ENCODE data around the gene DICER1. TPM values are rescaled to one million over a fixed set of nuclear protein-coding genes. Genes with fewer than 3 reads are reported as not detected.

Gene DICER1
- total and polyA plus RNA-seq, 2 donors (not counting 1 experiment from before 2014, with no cell fraction given), result 15.4 to 90.4 TPM

DNA sequence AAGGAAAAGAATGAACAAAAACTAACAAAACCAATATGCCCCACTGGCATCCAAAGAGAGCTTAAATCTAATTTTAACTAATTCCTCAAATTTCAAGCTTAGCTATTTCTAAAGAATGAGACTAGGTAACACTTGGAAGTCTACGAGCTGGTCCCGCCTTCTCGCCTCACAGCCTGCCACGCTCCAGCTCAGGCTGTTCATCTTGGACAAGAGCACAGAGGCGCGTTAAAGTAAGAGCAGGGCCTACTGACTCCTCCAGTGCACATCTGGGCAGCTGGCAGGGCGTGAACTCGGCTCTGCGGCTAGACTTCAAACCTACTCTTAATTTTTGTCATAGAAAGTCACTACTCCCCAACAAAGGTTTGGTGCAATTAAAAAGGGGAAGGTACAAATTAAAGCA is 64.6 kb downstream of the DICER1 start:
- no peaks in the 10 kb centered on the region for H3K4me1 Mint-ChIP-seq
- POLR2A ChIA-PET, result no interaction called here
- Histone ChIP-seq H3K9ac (ENCODE audit: low read length) (no peak overlapping the region), H2AFZ (ENCODE audit: insufficient read depth, low read depth, low read length, poor library complexity, severe bottlenecking) (no peak overlapping the region), H3K4me2 (replicated peaks; ENCODE audit: low read depth, low read length, poor library complexity, severe bottlenecking) (no peak overlapping the region), H3K9me3 (ENCODE audit: control extremely low read depth in 1 of 3, control insufficient read depth in 2 of 3, insufficient read depth in 1 of 3, low read length in 2 of 3) (no peaks in the 10 kb centered on the region), H4K20me1 (ENCODE audit: control insufficient read depth, insufficient read depth, low read length, poor library complexity, severe bottlenecking) (no peaks in the 10 kb centered on the region), H3K27me3 (replicated peaks in 1 of 4; ENCODE audit: control extremely low read depth in 1 of 4, control insufficient read depth in 3 of 4, insufficient read depth in 4 of 4, low read length in 3 of 4) (no peaks in the 10 kb centered on the region), H3K79me2 (ENCODE audit: control insufficient read depth, insufficient read depth, low read length) (no peaks in the 10 kb centered on the region), H3K4me3 (ENCODE audit: control extremely low read depth in 1 of 5, extremely low read depth in 1 of 5, insufficient read depth in 1 of 5, low read depth in 2 of 5, low read length in 4 of 5) (no peak overlapping the region), H3K4me1 (ENCODE audit: control insufficient read depth in 2 of 2, insufficient read depth in 2 of 2, low read length in 2 of 2) (no peaks in the 10 kb centered on the region), H3K27ac (ENCODE audit: low read length in 2 of 2) (no peak overlapping the region), H3K36me3 (replicated peaks in 1 of 2; ENCODE audit: control extremely low read depth in 1 of 2, control insufficient read depth in 1 of 2, extremely low read depth in 1 of 2, insufficient read depth in 2 of 2, low read length in 1 of 2) (peaks cover 27 to 75% of the 10 kb centered on the region in 2 experiments)
- 100% methylated on average over 3 of the region's 9 CpGs for WGBS (ENCODE audit: insufficient coverage)
- no peaks in the 10 kb centered on the region for H3K9me3 Mint-ChIP-seq (ENCODE audit: insufficient read depth)
- H3K27me3 Mint-ChIP-seq, result no peaks in the 10 kb centered on the region
- CTCF ChIA-PET, result interaction anchor here (0.6 kb wide), 1 partner anchor 103 kb away, joined by 3 read pairs; no protein-coding TSS in a partner anchor
- no peak for ATAC-seq (ENCODE audit: low read depth)
- no peak for TF ChIP-seq EZH2 (IDR thresholded peaks at IDR 0.05; ENCODE audit: borderline replicate concordance, insufficient read depth, low read depth, low read length, poor library complexity, severe bottlenecking)
- TF ChIP-seq, protein P1, sequence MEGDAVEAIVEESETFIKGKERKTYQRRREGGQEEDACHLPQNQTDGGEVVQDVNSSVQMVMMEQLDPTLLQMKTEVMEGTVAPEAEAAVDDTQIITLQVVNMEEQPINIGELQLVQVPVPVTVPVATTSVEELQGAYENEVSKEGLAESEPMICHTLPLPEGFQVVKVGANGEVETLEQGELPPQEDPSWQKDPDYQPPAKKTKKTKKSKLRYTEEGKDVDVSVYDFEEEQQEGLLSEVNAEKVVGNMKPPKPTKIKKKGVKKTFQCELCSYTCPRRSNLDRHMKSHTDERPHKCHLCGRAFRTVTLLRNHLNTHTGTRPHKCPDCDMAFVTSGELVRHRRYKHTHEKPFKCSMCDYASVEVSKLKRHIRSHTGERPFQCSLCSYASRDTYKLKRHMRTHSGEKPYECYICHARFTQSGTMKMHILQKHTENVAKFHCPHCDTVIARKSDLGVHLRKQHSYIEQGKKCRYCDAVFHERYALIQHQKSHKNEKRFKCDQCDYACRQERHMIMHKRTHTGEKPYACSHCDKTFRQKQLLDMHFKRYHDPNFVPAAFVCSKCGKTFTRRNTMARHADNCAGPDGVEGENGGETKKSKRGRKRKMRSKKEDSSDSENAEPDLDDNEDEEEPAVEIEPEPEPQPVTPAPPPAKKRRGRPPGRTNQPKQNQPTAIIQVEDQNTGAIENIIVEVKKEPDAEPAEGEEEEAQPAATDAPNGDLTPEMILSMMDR (IDR thresholded peaks at IDR 0.05), result no peak
- no peak overlapping the region for H3K27ac Mint-ChIP-seq
- H3K4me3 Mint-ChIP-seq, result no peak overlapping the region
- intact Hi-C loops (cut with micrococcal nuclease), result no loop called here
- no peak for DNase-seq

DNA sequence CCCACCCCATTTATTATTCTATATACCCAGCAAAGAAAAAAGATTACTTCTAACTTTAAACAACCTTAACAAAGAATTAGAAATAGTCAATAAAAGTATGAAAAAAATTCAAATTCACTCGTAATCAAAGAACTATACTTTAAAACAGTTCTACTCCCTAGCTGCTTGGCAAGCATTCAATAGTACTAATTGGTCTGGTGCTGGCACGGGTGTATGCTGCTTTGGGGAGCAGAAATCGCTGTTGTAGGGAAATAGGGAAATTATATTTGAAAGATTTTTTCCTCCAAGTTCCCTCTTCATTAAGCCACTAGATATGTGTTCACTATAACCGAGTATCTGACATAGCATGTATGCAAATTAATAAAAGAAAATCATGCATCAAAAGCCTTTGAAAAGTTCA is 65.7 kb downstream of the DICER1 start:
- Mint-ChIP-seq H3K4me3 (no peak overlapping the region), H3K27ac (no peak overlapping the region), H3K27me3 (no peaks in the 10 kb centered on the region), H3K4me1 (no peaks in the 10 kb centered on the region), H3K9me3 (ENCODE audit: insufficient read depth) (no peaks in the 10 kb centered on the region)
- no peaks in the 10 kb centered on the region for H3K9me3 ChIP-seq (ENCODE audit: control extremely low read depth in 1 of 3, control insufficient read depth in 2 of 3, insufficient read depth in 1 of 3, low read length in 2 of 3)
- no peak for TF ChIP-seq EZH2 (IDR thresholded peaks at IDR 0.05; ENCODE audit: borderline replicate concordance, insufficient read depth, low read depth, low read length, poor library complexity, severe bottlenecking)
- TF ChIP-seq, protein P1 (IDR thresholded peaks at IDR 0.05), result no peak
- POLR2A ChIA-PET, result no interaction called here
- no peak overlapping the region for H3K4me3 ChIP-seq (ENCODE audit: control extremely low read depth in 1 of 5, extremely low read depth in 1 of 5, insufficient read depth in 1 of 5, low read depth in 2 of 5, low read length in 4 of 5)
- peaks cover 25 to 81% of the 10 kb centered on the region in 2 experiments for H3K36me3 ChIP-seq (replicated peaks in 1 of 2; ENCODE audit: control extremely low read depth in 1 of 2, control insufficient read depth in 1 of 2, extremely low read depth in 1 of 2, insufficient read depth in 2 of 2, low read length in 1 of 2)
- no peak overlapping the region for H3K27ac ChIP-seq (ENCODE audit: low read length in 2 of 2)
- intact Hi-C loops (cut with micrococcal nuclease), result no loop called here
- DNase-seq (no peak), ATAC-seq (ENCODE audit: low read depth) (no peak)
- H2AFZ ChIP-seq (ENCODE audit: insufficient read depth, low read depth, low read length, poor library complexity, severe bottlenecking), result no peak overlapping the region
- CTCF ChIA-PET, result no interaction called here
- no peaks in the 10 kb centered on the region for H3K27me3 ChIP-seq (replicated peaks in 1 of 4; ENCODE audit: control extremely low read depth in 1 of 4, control insufficient read depth in 3 of 4, insufficient read depth in 4 of 4, low read length in 3 of 4)
- no peak overlapping the region for H3K4me2 ChIP-seq (replicated peaks; ENCODE audit: low read depth, low read length, poor library complexity, severe bottlenecking)
- no peaks in the 10 kb centered on the region for H4K20me1 ChIP-seq (ENCODE audit: control insufficient read depth, insufficient read depth, low read length, poor library complexity, severe bottlenecking)
- H3K79me2 ChIP-seq (ENCODE audit: control insufficient read depth, insufficient read depth, low read length), result no peaks in the 10 kb centered on the region
- no peak overlapping the region for H3K9ac ChIP-seq (ENCODE audit: low read length)
- WGBS (ENCODE audit: insufficient coverage), result no CpG with 5 or more reads among the region's 4 CpGs
- H3K4me1 ChIP-seq (ENCODE audit: control insufficient read depth in 2 of 2, insufficient read depth in 2 of 2, low read length in 2 of 2), result no peaks in the 10 kb centered on the region

Data from B cell (primary cell).